Fibroblast of skin of scalp (primary cell): Measurements from ENCODE around the gene NPAS3.
A peak's percentile ranks its signal among the peaks of the same experiment; 100 is the strongest.

ENCODE experiments used
- DNase-seq: peaks from one replicate; pipeline ENCODE4 v3.0.0-alpha.2; 2013

NPAS3 gene

GRCh38 chr14:33342299-33342974, 403.8 kb downstream of the NPAS3 start:
- no peak for DNase-seq

DNA sequence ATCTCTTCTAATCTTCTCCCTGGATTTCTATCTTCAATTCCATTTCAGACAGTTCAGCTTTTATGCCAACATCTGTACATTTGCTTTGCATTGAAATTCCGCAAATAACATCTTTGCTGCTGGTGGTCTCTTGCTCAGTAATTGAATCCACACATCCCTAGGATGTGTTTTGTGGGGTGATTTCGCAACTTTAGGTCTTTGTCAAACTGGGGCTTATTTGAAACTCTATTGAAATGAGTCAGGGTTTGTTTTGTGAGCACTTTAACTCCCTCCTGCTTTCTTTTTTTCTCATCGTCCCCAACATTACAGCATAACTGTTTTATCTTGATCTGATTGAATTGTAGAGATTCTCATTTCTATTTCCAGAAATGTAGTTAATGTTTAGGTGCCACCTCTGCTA, 404.3 kb downstream of the NPAS3 start:
- peak; percentile 83 for DNase-seq

- peak; percentile 18 for DNase-seq
Measured at GRCh38 chr14:33347796-33348195, 409.1 kb downstream of the NPAS3 start.

- DNase-seq: no peak
Measured at GRCh38 chr14:33348510-33348909, 409.8 kb downstream of the NPAS3 start.

DNA sequence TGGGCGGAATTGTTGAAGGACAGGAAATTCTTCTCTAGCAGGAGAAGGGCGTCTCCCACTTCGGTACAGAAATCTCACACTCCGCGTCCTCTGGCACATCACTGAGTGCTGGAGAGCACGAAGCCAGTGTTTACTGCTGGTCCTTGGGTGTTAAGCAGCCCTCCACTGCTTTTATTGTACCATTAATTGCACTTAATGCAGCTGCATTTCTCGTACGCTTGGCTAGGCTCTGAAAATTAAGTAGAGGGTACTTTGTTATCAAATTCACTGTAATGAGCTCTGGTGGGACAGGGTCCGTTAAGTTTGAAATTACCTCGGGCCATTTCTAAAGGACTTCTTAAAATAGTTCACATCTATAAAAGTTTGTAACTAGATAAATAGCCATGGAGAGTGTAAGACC, 411.2 kb downstream of the NPAS3 start:
- DNase-seq: no peak

DNA sequence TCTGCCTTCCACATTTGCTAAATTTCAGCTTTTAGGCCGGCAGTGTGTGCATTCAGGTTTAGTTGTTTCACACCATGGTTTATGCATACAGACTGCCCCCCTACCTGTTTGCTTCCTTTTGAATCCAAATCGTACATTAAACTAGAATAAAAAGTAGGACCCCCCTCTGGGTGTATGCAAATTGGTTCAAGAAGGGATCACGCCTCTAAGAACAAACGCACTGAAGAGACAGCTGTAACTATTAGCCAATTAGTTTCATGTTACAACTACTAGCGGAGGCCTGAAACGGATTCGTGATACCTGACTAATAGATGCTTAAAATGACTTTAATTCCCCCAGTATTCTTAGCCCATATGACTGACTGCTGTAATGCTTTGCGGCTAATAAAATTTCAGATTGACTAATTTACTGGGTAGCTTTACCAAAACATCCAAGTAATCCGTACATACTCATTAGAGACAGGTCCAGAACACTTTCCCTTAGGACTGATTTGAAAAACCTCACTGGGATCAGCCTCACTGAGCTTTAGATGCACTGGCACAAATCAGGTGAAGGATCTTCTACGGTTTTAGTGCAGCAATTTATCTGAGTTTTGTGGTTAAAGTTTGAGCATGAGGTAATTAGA, 411.8 kb downstream of the NPAS3 start:
- no peak for DNase-seq

DNA sequence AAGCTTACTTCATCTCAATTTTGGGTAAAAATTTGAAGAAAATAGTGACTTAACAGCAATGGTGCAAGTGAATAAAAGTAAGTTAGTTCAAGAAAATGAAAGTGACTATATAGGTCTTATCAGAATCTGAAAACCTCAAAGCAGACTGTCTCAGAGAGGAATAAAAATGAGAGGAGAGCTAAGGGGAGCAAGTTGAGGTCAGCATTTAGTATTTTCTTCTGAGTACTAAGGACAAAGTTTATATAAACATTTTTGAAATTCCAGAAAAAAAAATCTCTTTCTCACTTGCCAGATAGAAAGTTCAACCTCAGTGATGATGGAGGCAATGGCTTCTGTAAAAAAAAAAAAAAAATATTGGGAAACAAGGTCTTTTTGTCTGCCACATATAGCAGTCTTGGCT, 414.1 kb downstream of the NPAS3 start:
- DNase-seq: peak; percentile 11

- no peak for DNase-seq
Measured at GRCh38 chr14:33356181-33356580, 417.5 kb downstream of the NPAS3 start.

GRCh38 chr14:33357225-33358010, 418.7 kb downstream of the NPAS3 start:
- no peak for DNase-seq

DNA sequence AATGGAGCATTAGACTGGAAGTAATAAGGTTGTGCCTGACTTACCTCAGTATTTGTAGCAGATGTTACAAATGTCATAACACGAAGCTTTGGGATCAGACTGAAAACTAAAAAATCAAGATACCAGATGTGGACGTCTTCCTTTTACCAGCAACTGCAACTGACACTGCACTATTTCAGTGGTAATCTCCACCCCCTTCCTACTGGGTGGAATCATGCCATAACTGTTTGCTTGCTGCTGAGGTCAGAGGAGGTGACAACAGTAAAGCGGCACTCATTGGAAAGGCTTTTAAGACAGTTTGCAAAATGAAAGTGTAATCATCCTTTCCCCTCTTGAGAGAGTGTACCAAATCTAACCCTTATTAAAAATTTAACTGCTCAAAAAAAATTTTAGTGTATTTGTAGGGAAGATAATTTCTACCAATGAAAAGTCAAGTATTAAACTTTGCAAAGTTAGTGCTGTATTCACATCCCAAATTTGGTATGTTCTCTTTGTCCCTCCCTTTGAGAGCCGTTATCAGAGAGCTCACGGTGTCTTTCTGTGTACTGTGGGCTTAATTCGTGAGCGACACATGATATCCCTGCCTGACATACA, 420.7 kb downstream of the NPAS3 start:
- no peak for DNase-seq

GRCh38 chr14:33362934-33363333, 424.3 kb downstream of the NPAS3 start:
- DNase-seq: no peak

DNA sequence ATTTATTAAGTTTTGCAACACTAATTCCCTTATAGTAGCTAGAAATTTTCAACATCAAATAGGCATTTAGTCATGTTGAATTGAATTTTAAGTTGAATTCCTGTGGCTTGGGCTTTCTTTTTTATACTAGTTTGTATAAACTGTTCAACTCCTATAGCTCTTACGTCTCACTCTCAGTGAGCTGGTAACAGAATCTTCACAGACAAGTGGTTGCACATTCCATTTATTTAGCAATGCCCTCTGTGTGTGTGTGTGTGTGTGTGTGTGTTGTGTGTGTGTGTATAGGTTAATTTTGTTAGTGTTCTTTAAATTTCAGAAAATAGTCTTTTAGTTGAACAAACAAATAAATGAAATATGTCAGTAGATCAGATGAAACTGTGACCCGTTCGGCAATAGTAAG, 425.0 kb downstream of the NPAS3 start:
- DNase-seq: peak; percentile 81

DNA sequence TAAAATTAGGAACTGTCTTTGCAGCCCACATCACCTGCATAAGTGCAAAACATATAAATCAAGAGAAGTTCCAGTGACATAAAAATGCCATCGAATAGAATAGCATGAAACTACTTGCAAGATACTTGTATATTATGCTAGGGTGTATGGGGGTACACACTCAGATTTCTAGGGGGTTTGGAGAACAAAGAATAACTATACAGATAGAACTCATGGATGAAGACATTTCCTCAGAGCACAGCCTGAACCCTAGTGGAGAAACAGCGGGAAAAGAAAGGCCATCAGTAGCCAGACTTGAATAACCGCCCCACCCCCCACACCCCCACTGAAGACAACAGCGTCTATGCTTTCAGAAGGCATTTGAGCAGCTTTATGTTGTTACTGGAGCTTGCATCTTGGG, 425.8 kb downstream of the NPAS3 start:
- no peak for DNase-seq

DNA sequence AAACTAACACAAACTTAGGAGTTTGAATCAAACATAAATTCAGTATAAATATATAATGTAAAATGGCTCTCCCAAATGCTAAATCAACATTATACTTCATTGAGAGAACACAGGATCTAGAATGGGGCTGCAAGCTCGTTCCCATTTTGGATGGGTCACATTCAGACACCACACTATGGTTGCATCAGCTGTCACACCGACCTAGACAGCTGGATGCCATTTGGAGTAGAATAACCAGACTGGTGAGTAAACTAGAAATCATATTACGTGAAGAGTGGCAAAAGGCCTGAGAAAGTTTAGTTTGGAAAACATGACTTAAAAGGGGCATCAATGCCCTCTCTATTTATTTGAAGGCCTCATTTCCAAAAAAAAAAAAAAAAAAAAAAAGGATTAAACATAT, 430.4 kb downstream of the NPAS3 start:
- DNase-seq: no peak

GRCh38 chr14:33369972-33370371, 431.3 kb downstream of the NPAS3 start:
- DNase-seq: no peak

- no peak for DNase-seq
Measured at GRCh38 chr14:33370426-33370825, 431.7 kb downstream of the NPAS3 start.

GRCh38 chr14:33375196-33375595, 436.5 kb downstream of the NPAS3 start:
- no peak for DNase-seq

DNA sequence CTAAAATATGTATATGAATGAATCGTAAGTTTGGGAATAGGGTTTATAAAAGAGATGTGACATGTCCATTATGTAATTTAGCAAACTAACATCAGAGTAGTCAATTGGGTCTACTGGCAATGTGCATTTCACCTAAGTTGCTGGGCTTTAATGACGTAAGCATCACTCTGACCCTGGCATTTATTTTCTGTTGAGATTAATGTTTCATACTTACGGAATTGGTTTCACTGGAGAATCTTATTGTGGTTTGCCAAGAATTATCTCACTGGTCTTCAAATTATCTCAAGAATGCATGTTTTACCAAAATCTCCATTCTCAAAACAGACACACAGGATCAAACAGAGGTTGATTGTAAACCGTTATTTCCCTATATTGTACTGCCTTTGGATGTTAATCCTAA, 437.1 kb downstream of the NPAS3 start:
- peak; percentile 51 for DNase-seq

- no peak for DNase-seq
Measured at GRCh38 chr14:33376510-33376909, 437.8 kb downstream of the NPAS3 start.

DNA sequence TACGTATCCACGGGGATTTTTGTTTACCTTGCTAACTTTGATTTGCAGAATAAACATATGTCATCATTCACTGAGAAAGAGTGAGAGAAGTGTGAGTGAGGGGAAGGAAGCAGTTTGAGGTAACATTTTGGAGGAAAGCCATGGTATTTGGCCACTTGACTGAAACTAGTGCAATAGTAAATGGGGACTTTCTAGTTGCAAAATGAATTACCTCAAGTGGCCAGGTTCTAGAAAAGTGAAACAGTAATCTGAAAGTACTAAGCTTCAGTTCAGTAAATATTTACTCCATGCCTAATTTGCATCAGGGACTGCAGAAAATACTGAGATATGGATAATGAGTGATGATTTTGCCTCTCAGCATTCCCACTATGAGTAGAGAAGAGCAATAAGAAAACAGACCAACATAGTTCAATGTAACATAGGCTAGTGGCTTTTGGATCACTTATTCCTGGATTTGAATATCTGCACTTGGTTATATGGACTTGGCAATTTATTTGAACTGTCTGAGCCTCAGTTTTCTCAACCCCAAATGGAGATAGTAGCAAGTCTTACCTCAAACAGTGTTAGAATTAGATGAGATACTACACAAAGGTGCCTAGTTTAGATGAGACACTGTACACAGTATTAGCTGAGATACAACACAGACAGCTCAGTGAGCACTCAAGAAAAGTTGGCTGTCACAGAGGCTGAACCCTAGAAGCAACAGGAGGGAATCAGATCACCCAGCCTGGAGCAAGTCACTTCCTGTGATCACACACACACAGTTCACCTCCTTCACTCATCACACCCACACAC, 439.1 kb downstream of the NPAS3 start:
- no peak for DNase-seq

- DNase-seq: no peak
Measured at GRCh38 chr14:33381717-33382116, 443.0 kb downstream of the NPAS3 start.

GRCh38 chr14:33386140-33386539, 447.5 kb downstream of the NPAS3 start:
- no peak for DNase-seq

DNA sequence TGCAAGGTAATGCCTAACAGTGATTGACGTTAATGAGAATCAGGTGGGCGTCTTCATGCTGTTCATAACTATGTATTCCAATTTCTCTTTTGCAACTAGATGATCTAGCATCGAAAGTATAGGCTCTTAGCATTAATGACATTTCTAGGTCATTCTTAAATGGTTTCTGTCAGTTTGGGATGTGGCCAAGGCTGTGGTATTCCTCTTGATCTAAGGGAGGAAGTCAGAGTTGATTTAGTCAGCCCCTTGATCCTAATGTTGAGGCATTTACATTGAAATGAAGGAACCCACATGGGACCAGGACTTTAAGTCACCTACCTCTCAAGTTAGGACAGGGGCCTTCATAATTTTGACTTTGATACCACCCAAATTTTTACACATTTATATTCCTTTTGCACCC, 448.1 kb downstream of the NPAS3 start:
- DNase-seq: peak; percentile 49
